GM19455 (cell line): ENCODE results near the gene SMYD3.

Source experiments
- ATAC-seq: cut with Tn5 transposase; IDR thresholded peaks from one replicate; pipeline ENCODE4 v1.9.1; 2021; ENCODE audit not compliant: unreplicated experiment

Gene SMYD3

DNA sequence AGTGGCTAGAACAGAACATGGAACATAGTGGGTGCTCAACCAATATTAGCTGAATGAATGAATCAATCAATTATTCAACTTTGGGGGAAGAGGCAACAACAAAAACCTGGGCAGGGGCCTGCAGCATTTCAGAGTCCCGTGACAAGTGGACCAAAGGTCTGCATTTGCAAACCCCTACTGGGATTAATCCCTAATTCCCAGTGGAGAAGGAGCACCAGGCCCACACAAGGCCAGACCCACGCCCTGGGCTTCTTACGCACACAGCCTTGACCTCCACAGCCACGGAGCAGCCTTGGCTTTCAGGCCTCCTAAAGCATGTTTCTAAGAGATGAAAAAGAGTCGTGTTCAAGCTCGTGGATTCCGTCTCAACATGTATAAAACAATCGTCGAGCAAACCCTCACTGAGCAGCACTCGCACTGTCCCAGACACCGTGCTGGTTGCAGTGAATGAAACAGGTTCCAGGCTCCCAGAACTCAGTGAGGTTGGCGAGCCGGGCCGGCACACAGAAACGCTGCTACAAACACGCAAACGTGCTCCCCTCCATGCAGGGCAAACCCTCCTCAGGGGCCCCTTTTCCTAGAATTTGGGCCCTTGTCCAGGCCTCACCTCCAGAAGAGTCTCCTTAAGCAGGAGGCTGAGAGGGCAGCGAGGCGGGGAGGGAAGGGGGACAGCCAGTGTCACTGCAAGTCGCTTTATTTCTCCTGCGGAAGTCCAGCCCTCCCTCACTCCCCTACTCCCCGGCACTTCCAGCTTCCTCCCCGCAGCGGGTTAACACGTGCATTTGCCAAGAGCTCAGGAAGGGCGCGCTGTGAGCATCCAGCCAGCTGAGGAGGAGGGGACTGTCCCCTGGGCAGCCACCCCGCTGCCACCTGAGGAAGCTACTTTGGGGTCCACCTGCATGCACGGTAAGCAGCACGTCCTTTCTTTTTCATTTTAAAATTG, 795.8 kb downstream of the SMYD3 start:
- ATAC-seq: no peak

DNA sequence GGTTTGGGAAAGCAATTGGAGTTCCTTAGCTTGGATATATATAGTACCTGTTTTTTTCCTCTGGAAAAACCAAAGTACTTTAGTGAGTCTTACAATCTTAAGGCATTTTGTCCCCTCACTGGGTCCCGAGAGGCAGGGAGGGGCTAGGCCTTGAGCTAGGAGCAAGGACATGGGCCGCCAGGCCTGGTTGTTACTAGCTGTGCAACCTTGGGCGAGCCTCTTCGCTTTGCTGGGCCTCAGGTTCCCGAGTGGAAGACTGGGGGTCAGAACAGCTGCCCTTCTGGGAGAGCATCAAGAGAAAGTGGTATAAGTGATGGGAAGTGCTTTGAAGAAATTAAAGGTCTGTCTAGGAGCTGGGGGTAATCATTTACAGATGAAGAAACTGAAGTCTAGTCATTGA, 799.1 kb downstream of the SMYD3 start:
- no peak for ATAC-seq

DNA sequence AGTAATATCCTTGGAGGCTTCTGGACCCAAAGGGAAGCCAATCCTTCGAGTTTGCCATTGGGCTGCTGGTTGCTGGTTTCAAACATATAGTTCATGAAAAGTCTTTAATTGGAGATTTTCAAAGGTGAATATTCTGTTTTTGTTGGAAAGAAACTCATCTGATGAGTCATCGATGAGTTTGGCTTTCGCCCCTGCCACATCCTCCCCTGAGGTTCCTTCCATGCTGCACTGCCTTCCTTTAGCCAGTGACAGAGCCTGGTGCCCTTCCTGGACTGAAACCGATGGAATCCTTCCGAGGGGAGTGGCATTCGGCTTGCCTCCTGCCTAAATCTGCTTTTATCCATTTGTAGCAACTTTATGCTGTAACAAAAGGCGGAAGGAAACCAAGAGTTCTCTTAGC, 802.3 kb downstream of the SMYD3 start:
- ATAC-seq: no peak

DNA sequence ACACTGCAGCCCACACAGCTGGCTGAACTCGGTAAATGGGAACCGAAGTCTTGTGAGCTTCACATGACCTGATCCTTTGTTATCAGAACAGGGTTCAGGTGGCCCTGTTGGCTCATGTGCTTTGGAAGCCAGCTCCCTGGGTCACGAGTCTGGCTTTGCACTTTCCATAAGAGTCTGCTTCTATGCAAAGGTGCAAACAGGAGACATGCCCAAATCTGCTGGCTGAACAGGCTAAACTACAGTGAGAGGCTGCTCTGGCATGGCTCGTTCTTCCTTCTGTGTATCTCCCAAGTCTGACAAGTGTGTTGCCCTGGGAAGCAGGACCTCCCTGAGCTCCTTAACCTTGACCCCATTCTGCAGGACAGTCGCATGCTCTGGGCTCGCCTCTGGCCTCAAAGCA, 802.7 kb downstream of the SMYD3 start:
- no peak for ATAC-seq

DNA sequence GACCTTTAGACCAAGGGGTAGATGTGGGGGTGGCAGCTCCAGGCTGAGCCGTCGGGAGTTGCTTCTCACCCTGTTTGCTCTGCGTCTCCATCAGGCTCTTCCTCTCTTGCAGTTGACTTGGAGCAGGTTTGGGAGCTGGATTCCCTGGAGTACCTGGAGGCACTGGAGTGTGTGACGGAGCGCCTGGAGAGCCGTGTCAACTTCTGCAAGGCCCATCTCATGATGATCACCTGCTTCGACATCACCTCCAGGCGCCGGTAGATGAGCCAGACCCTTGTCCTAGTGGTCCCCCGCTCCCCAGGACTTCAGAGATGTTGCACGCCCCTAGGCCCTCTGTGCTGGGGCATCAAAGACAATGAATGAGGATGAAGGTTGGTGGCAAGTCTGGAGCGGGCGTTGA, 804.7 kb downstream of the SMYD3 start:
- ATAC-seq: no peak

DNA sequence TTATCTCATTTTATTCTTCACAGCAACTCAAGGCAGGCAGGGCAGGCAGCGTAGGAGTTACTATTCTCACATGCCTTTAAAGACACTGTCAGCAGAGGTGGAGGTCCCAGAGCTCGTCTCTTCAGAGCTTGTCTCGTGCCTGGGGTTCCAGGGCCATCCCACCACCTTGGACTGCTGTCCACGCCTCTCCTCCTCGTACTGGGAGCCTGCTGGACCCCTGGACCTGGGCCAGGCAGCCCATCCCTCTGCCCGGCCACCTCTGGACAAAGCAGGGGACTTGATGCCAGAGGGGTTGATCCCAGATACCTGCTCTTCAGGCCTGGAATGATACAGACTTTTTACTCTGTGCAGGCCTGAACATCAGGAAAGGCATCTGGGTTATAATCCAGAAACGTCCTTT, 805.4 kb downstream of the SMYD3 start:
- no peak for ATAC-seq

DNA sequence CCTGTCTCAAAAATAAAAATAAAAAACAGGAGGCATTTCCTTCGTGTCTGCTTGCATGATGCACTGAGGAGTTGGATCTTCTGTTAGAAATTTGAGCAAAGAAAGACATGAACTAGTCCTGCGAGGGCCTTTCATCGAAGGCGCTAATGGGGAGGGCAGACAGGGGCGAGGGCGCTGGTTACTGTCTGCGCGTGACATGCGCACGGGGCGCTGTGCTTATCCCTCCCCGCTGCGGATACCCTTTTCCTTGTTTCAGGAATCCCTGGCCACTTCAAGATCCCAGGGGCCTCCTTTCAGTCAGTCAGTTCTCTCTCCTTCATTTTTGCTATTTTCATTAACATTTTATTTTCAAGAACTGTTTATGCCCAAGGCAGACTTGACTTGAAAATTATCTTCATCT, 806.4 kb downstream of the SMYD3 start:
- ATAC-seq: no peak
